ENCODE measurements around the gene LCOR. TPM values are rescaled to one million over a fixed set of nuclear protein-coding genes. Genes with fewer than 3 reads are reported as not detected.

Gene LCOR
- total and polyA plus RNA-seq, 2 donors (not counting 1 experiment from before 2014, with no cell fraction given) = 15.0 to 15.7 TPM

GRCh38 chr10:96842896-96843723 is 11.0 kb downstream of the LCOR start:
- Histone ChIP-seq H3K79me2 (ENCODE audit: control insufficient read depth, insufficient read depth, low read length) (peaks cover 90% of the 10 kb centered on the region), H3K27me3 (ENCODE audit: control insufficient read depth, insufficient read depth, low read length) (no peaks in the 10 kb centered on the region), H2AFZ (ENCODE audit: low read length) (no peak overlapping the region), H3K4me3 (replicated peaks in 1 of 4; ENCODE audit: control extremely low read depth in 1 of 4, insufficient read depth in 1 of 4, low read depth in 3 of 4, low read length in 4 of 4) (no peak overlapping the region), H3K27ac (ENCODE audit: insufficient read depth, low read length) (no peak overlapping the region), H3K4me2 (ENCODE audit: extremely low read depth, insufficient read depth, low read length) (no peak overlapping the region), H3K36me3 (ENCODE audit: control insufficient read depth, insufficient read depth, low read length) (no peaks in the 10 kb centered on the region), H4K20me1 (ENCODE audit: control insufficient read depth, extremely low read depth, insufficient read depth, low read length) (peaks cover 2% of the 10 kb centered on the region), H3K9me3 (ENCODE audit: control insufficient read depth, insufficient read depth, low read depth, low read length) (no peaks in the 10 kb centered on the region), H3K4me1 (ENCODE audit: control insufficient read depth, extremely low read depth, insufficient read depth, low read length) (peaks cover 3% of the 10 kb centered on the region), H3K9ac (ENCODE audit: insufficient read depth, low read length) (no peak overlapping the region)
- no peak for TF ChIP-seq EZH2 (IDR thresholded peaks at IDR 0.05; ENCODE audit: low read length, missing control alignments)
- TF ChIP-seq CTCF (conservative IDR thresholded peaks at IDR 0.05 in 1 of 2, IDR thresholded peaks at IDR 0.05 in 1 of 2; ENCODE audit: low read depth in 1 of 2, low read length in 2 of 2) = no peak
- no peak for DNase-seq (ENCODE audit: low read depth in 2 of 2)

GRCh38 chr10:96843823-96844222 is 11.7 kb downstream of the LCOR start:
- Histone ChIP-seq H3K4me1 (ENCODE audit: control insufficient read depth, extremely low read depth, insufficient read depth, low read length) (peaks cover 3% of the 10 kb centered on the region), H3K9ac (ENCODE audit: insufficient read depth, low read length) (no peak overlapping the region), H3K9me3 (ENCODE audit: control insufficient read depth, insufficient read depth, low read depth, low read length) (no peaks in the 10 kb centered on the region), H3K4me2 (ENCODE audit: extremely low read depth, insufficient read depth, low read length) (no peak overlapping the region), H3K27ac (ENCODE audit: insufficient read depth, low read length) (no peak overlapping the region), H4K20me1 (ENCODE audit: control insufficient read depth, extremely low read depth, insufficient read depth, low read length) (peaks cover 2% of the 10 kb centered on the region), H3K4me3 (replicated peaks in 1 of 4; ENCODE audit: control extremely low read depth in 1 of 4, insufficient read depth in 1 of 4, low read depth in 3 of 4, low read length in 4 of 4) (no peak overlapping the region), H3K36me3 (ENCODE audit: control insufficient read depth, insufficient read depth, low read length) (no peaks in the 10 kb centered on the region), H2AFZ (ENCODE audit: low read length) (no peak overlapping the region), H3K79me2 (ENCODE audit: control insufficient read depth, insufficient read depth, low read length) (peaks cover 86% of the 10 kb centered on the region), H3K27me3 (ENCODE audit: control insufficient read depth, insufficient read depth, low read length) (no peaks in the 10 kb centered on the region)
- DNase-seq (ENCODE audit: low read depth in 2 of 2) = no peak
- no peak for TF ChIP-seq EZH2 (IDR thresholded peaks at IDR 0.05; ENCODE audit: low read length, missing control alignments)
- TF ChIP-seq CTCF (conservative IDR thresholded peaks at IDR 0.05 in 1 of 2, IDR thresholded peaks at IDR 0.05 in 1 of 2; ENCODE audit: low read depth in 1 of 2, low read length in 2 of 2) = no peak

GRCh38 chr10:96846395-96846794 is 14.3 kb downstream of the LCOR start:
- Histone ChIP-seq H3K27ac (ENCODE audit: insufficient read depth, low read length) (no peak overlapping the region), H3K36me3 (ENCODE audit: control insufficient read depth, insufficient read depth, low read length) (no peaks in the 10 kb centered on the region), H2AFZ (ENCODE audit: low read length) (no peak overlapping the region), H3K79me2 (ENCODE audit: control insufficient read depth, insufficient read depth, low read length) (peaks cover 79% of the 10 kb centered on the region), H3K9ac (ENCODE audit: insufficient read depth, low read length) (no peak overlapping the region), H3K4me3 (replicated peaks in 1 of 4; ENCODE audit: control extremely low read depth in 1 of 4, insufficient read depth in 1 of 4, low read depth in 3 of 4, low read length in 4 of 4) (no peak overlapping the region), H4K20me1 (ENCODE audit: control insufficient read depth, extremely low read depth, insufficient read depth, low read length) (no peaks in the 10 kb centered on the region), H3K4me2 (ENCODE audit: extremely low read depth, insufficient read depth, low read length) (no peak overlapping the region), H3K4me1 (ENCODE audit: control insufficient read depth, extremely low read depth, insufficient read depth, low read length) (peaks cover 5% of the 10 kb centered on the region), H3K27me3 (ENCODE audit: control insufficient read depth, insufficient read depth, low read length) (no peaks in the 10 kb centered on the region), H3K9me3 (ENCODE audit: control insufficient read depth, insufficient read depth, low read depth, low read length) (no peaks in the 10 kb centered on the region)
- no peak for TF ChIP-seq EZH2 (IDR thresholded peaks at IDR 0.05; ENCODE audit: low read length, missing control alignments)
- no peak for TF ChIP-seq CTCF (conservative IDR thresholded peaks at IDR 0.05 in 1 of 2, IDR thresholded peaks at IDR 0.05 in 1 of 2; ENCODE audit: low read depth in 1 of 2, low read length in 2 of 2)
- DNase-seq (ENCODE audit: low read depth in 2 of 2) = no peak

All from fibroblast of lung (primary cell).